C4-2B (cell line): ENCODE measurements around the gene CDKAL1.
"Not testable (repeated sequence)": the region's sequence is repeated elsewhere in the genome, so short reads cannot be mapped to it uniquely, and the experiment has no call there.

Experiments used
- H3K27ac ChIP-seq: fragments of 450-650 bp; 2 replicates; pipeline ENCODE4 v1.5.1; 2017
- CTCF ChIP-seq: fragments of 450-650 bp; conservative IDR thresholded peaks from 2 replicates; pipeline ENCODE4 v1.5.1; 2017; ENCODE audit warnings: mild to moderate bottlenecking
- ZFX ChIP-seq: fragments of 450-650 bp; IDR thresholded peaks from 2 replicates; pipeline ENCODE4 v1.6.1; 2017

Gene CDKAL1

GRCh38 chr6:20604159-20604558, 69.9 kb downstream of the CDKAL1 start:
- no peak overlapping the region for H3K27ac ChIP-seq
- TF ChIP-seq CTCF = no peak
- TF ChIP-seq ZFX = no peak

- no peak overlapping the region for H3K27ac ChIP-seq
- TF ChIP-seq ZFX (no peak), CTCF (no peak)
These were observed 70.8 kb downstream of the CDKAL1 start for GRCh38 chr6:20605061-20605460.

- no peak overlapping the region for H3K27ac ChIP-seq
- TF ChIP-seq ZFX = no peak
These were observed 71.3 kb downstream of the CDKAL1 start for GRCh38 chr6:20605581-20605980.

- no peak for TF ChIP-seq CTCF
- no peak for TF ChIP-seq ZFX
- H3K27ac ChIP-seq = no peak overlapping the region
These were observed 72.6 kb downstream of the CDKAL1 start for GRCh38 chr6:20606831-20607230.

- TF ChIP-seq CTCF (no peak), ZFX (no peak)
These were observed 74.1 kb downstream of the CDKAL1 start for GRCh38 chr6:20608356-20608755.

GRCh38 chr6:20608905-20609304, 74.6 kb downstream of the CDKAL1 start:
- no peak overlapping the region for H3K27ac ChIP-seq
- TF ChIP-seq CTCF (no peak), ZFX (no peak)

More at GRCh38 chr6:20608356-20608755, 74.1 kb downstream of the CDKAL1 start:
- no peak overlapping the region for H3K27ac ChIP-seq

- H3K27ac ChIP-seq = not testable (repeated sequence)
These were observed 75.7 kb downstream of the CDKAL1 start for GRCh38 chr6:20609924-20610323.

- TF ChIP-seq CTCF (no peak), ZFX (no peak)
- no peak overlapping the region for H3K27ac ChIP-seq
These were observed 76.5 kb downstream of the CDKAL1 start for GRCh38 chr6:20610636-20611370.

- not testable (repeated sequence) for H3K27ac ChIP-seq
These were observed 83.3 kb downstream of the CDKAL1 start for GRCh38 chr6:20617537-20617936.
